ENCODE results near the gene CAMK1D.

DNA sequence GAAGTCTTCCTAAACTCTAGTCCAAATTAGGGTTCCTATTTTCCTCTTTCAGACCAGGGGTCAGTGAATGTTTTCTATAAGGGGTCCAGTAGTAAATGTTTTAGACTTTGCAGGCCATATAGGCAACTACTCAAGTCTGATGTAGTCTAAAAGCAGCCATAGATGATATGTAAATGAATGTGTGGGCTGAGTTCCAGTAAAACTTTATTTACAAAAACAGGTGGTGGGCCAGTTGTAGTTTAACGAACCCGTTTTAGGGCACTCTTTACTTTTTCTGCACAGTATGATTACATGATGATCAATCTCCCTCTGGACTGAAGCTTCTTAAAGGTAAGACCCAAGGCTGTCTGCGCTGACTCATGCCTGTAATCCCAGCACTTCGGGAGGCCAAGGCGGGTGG is 243.6 kb downstream of the CAMK1D start:
- TF ChIP-seq CTCF (IDR thresholded peaks at IDR 0.05) (no peak), POLR2A (IDR thresholded peaks at IDR 0.05) (no peak)

All from heart left ventricle (tissue), 13 donors.